HCT116 (cell line): Measurements from ENCODE around the gene PRM3. TPM values are rescaled to one million over a fixed set of nuclear protein-coding genes. Genes with fewer than 3 reads are reported as not detected.

ENCODE experiments used
- ATAC-seq: fragments of 200-7000 bp; cut with Tn5 transposase; 2 replicates; pipeline ENCODE4 v1.9.1; 2020; ENCODE audit warnings: mild to moderate bottlenecking, moderate library complexity
- BruUV-seq: library from RNA; stranded (reverse); fragments of 400-500 nt; replicated peaks from 2 replicates; lab custom pipeline; 2021; lab: Mats Ljungman, UMichigan
- CTCF ChIA-PET: fragments of 300-600 bp; sonication (Branson Sonifier 250); formaldehyde crosslinking; loops from one replicate; lab custom pipeline; 2021; ENCODE audit warnings: antibody characterized with exemption; lab: Charles Lee
- POLR2A ChIA-PET: fragments of 300-600, 350-600 bp; sonication (Branson Sonifier 250); formaldehyde crosslinking; loops from one replicate; lab custom pipeline; 2021; ENCODE audit warnings: antibody characterized with exemption; lab: Charles Lee
- RAD21 ChIA-PET, 2 experiments: fragments of 300-600 bp; sonication (Branson Sonifier 250); formaldehyde crosslinking; loops; one replicate each; lab custom pipeline; 2023; ENCODE audit warnings: low total read pairs in 2 of 2; ENCODE audit not compliant: uncharacterized antibody in 2 of 2, unreplicated experiment in 2 of 2, low non-redundant PET in 1 of 2; lab: Charles Lee
- DNase-seq: peaks from one replicate; pipeline ENCODE4 v3.0.0-alpha.2; 2010; ENCODE audit warnings: low read depth, low spot score
- H2AFZ ChIP-seq: fragments of 200-600 bp; shearing (Covaris generic), sonication (generic); 2 replicates; pipeline ENCODE4 v1.6.1; 2017; ENCODE audit warnings: low read depth, mixed run types, mixed read lengths, antibody characterized with exemption, low read length; ENCODE audit not compliant: poor library complexity, severe bottlenecking
- H3K27ac ChIP-seq: 2 replicates; pipeline ENCODE4 v1.5.1; 2012; ENCODE audit warnings: low read depth, low read length
- H3K27me3 ChIP-seq: fragments of 200-600 bp; sonication (generic); 2 replicates; pipeline ENCODE4 v1.6.1; 2016; ENCODE audit warnings: mixed run types, low read length, mixed read lengths; ENCODE audit not compliant: insufficient read depth
- H3K36me3 ChIP-seq, 2 experiments: fragments of 200-500 bp in 1 of 2; fragments of 200-600 bp in 1 of 2; sonication (Bioruptor generic) in 1 of 2; sonication (generic) in 1 of 2; 2 replicates each; pipeline versions ENCODE4 v1.5.1 to v1.6.1; 2014 to 2016; ENCODE audit warnings: low read length in 2 of 2, inconsistent platforms in 1 of 2, mixed read lengths in 1 of 2, mixed run types in 1 of 2; ENCODE audit not compliant: insufficient read depth in 2 of 2, control insufficient read depth in 1 of 2
- H3K4me1 ChIP-seq, 2 experiments: fragments of 200-600 bp in 1 of 2; sonication (generic) in 1 of 2; 2 replicates each; pipeline versions ENCODE4 v1.5.1 to v1.6.1; 2012 to 2017; ENCODE audit warnings: low read length in 2 of 2, inconsistent platforms in 1 of 2, mild to moderate bottlenecking in 1 of 2, mixed read lengths in 1 of 2, mixed run types in 1 of 2, moderate library complexity in 1 of 2; ENCODE audit not compliant: insufficient read depth in 2 of 2, control insufficient read depth in 1 of 2
- H3K4me2 ChIP-seq: fragments of 200-600 bp; sonication (generic); 2 replicates; pipeline ENCODE4 v1.6.1; 2017; ENCODE audit warnings: mixed run types, low read length, mixed read lengths
- H3K4me3 ChIP-seq, 2 experiments: fragments of 200-600 bp in 1 of 2; sonication (generic) in 1 of 2; replicated peaks in 1 of 2; 2 replicates each; pipeline ENCODE4 v1.5.1; 2011 to 2016; ENCODE audit warnings: low read length in 2 of 2, control low read depth in 1 of 2, low read depth in 1 of 2, mild to moderate bottlenecking in 1 of 2, mixed read lengths in 1 of 2, mixed run types in 1 of 2
- H3K79me2 ChIP-seq: fragments of 200-600 bp; sonication (generic); 2 replicates; pipeline ENCODE4 v1.6.1; 2017; ENCODE audit warnings: mild to moderate bottlenecking, mixed run types, low read length, moderate library complexity, mixed read lengths; ENCODE audit not compliant: insufficient read depth
- H3K9ac ChIP-seq: fragments of 200-600 bp; sonication (generic); 2 replicates; pipeline ENCODE4 v1.6.1; 2016; ENCODE audit warnings: low read length, mixed read lengths
- H3K9me2 ChIP-seq: fragments of 200-600 bp; sonication (generic), shearing (Covaris generic); 2 replicates; pipeline ENCODE4 v1.6.1; 2017; ENCODE audit warnings: mixed run types, mild to moderate bottlenecking, moderate library complexity; ENCODE audit not compliant: insufficient read depth
- H3K9me3 ChIP-seq, 2 experiments: fragments of 200-500 bp in 1 of 2; fragments of 200-600 bp in 1 of 2; sonication (Bioruptor generic) in 1 of 2; sonication (generic) in 1 of 2; 2 replicates each; pipeline ENCODE4 v1.6.1; 2014 to 2017; ENCODE audit warnings: low read length in 2 of 2, mixed read lengths in 2 of 2, inconsistent platforms in 1 of 2, low read depth in 1 of 2, mild to moderate bottlenecking in 1 of 2, mixed run types in 1 of 2, moderate library complexity in 1 of 2; ENCODE audit not compliant: control insufficient read depth in 1 of 2, insufficient read depth in 1 of 2
- H4K20me1 ChIP-seq: fragments of 200-600 bp; sonication (generic), shearing (Covaris generic); 2 replicates; pipeline ENCODE4 v1.6.1; 2017; ENCODE audit warnings: mixed run types, mild to moderate bottlenecking, moderate library complexity; ENCODE audit not compliant: insufficient read depth
- EZH2phosphoT487 ChIP-seq: fragments of 200-600 bp; IDR thresholded peaks from 2 replicates; pipeline ENCODE4 v1.6.1; 2018; ENCODE audit warnings: antibody characterized with exemption, borderline replicate concordance
- JUND ChIP-seq: IDR thresholded peaks from 2 replicates; pipeline ENCODE4 v1.6.1; 2012
- MAX ChIP-seq: IDR thresholded peaks from 2 replicates; pipeline ENCODE4 v1.6.1; 2012
- SIN3A ChIP-seq: IDR thresholded peaks from 2 replicates; pipeline ENCODE4 v1.6.1; 2012; ENCODE audit warnings: low read depth
- SRF ChIP-seq: IDR thresholded peaks from 2 replicates; pipeline ENCODE4 v1.6.1; 2012; ENCODE audit warnings: low read depth
- ZNF274 ChIP-seq: fragments of 200-500 bp; sonication (Bioruptor generic); IDR thresholded peaks from 2 replicates; pipeline ENCODE4 v1.6.1; 2014; ENCODE audit warnings: mild to moderate bottlenecking, low read depth, low read length, inconsistent platforms
- intact Hi-C: fragments of 100-400 bp; cut with micrococcal nuclease; formaldehyde crosslinking; loops from 2 replicates; pipeline ENCODE4 v1.10.0; 2022
- total RNA-seq: library from RNA; stranded (reverse); gene quantifications from one replicate; pipeline ENCODE4 v1.2.1, GENCODE V29; 2021; ENCODE audit not compliant: unreplicated experiment
- TF ChIP-seq, protein P1 (sequence below): IDR thresholded peaks from 2 replicates; pipeline ENCODE4 v1.6.1; 2012
- TF ChIP-seq, protein P2 (sequence below), 3 experiments: fragments of 200-600 bp in 1 of 3; sonication (generic) in 1 of 3; IDR thresholded peaks in 2 of 3; conservative IDR thresholded peaks in 1 of 3; 2 replicates each; pipeline ENCODE4 v1.5.1; 2012 to 2017; ENCODE audit warnings: low read depth in 2 of 3, low read length in 2 of 3, antibody characterized with exemption in 1 of 3, borderline replicate concordance in 1 of 3, control low read depth in 1 of 3, mild to moderate bottlenecking in 1 of 3, mixed read lengths in 1 of 3, mixed run types in 1 of 3, moderate library complexity in 1 of 3; ENCODE audit not compliant: insufficient read depth in 1 of 3

PRM3 gene
- total RNA-seq, 1 experiment from 2014 or later = not detected

DNA sequence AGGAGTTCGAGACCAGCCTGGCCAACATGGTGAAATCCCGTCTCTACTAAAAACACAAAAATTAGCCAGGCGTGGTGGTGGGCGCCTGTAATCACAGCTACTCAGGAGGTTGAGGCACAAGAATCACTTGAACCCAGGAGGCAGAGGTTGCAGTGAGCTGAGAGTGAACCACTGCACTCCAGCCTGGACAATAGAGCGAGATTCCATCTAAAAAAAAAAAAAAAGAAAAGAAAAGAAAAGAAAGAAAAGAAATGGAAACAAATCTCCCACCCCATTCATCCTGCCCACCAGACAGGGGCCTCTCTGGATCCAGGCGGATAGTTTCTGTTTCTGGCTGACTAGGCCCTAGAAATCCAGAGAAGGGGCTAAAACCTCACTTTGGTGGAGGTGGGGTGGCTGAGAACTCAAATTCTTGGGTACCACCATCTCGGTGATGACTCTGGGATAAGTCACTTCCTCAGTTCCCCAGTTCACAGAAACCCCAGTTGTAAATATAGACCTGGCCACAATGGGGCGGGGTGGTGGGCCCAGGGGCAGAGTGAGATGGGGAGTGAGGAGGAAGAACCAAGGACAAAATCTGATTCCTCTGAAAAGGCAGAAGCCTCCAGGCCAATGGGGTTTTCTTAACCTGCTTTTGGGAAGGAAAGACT is 39.6 kb downstream of the PRM3 start:
- H3K36me3 ChIP-seq = no peaks in the 10 kb centered on the region
- BruUV-seq = no TSS peak
- ChIA-PET RAD21 (no interaction called here), CTCF (no interaction called here)
- no peak overlapping the region for H3K9ac ChIP-seq
- no peaks in the 10 kb centered on the region for H3K9me2 ChIP-seq
- H3K9me3 ChIP-seq = no peaks in the 10 kb centered on the region
- H3K79me2 ChIP-seq = no peaks in the 10 kb centered on the region
- no peak for ATAC-seq
- H3K4me3 ChIP-seq = no peak overlapping the region
- intact Hi-C loops = no loop called here
- no peak overlapping the region for H3K27ac ChIP-seq
- no peak for TF ChIP-seq JUND
- no peak for TF ChIP-seq ZNF274
- TF ChIP-seq, protein P1, sequence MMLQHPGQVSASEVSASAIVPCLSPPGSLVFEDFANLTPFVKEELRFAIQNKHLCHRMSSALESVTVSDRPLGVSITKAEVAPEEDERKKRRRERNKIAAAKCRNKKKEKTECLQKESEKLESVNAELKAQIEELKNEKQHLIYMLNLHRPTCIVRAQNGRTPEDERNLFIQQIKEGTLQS = no peak
- TF ChIP-seq MAX = no peak
- TF ChIP-seq SRF = no peak
- TF ChIP-seq EZH2phosphoT487 = no peak
- no peak for TF ChIP-seq SIN3A
- TF ChIP-seq, protein P2, sequence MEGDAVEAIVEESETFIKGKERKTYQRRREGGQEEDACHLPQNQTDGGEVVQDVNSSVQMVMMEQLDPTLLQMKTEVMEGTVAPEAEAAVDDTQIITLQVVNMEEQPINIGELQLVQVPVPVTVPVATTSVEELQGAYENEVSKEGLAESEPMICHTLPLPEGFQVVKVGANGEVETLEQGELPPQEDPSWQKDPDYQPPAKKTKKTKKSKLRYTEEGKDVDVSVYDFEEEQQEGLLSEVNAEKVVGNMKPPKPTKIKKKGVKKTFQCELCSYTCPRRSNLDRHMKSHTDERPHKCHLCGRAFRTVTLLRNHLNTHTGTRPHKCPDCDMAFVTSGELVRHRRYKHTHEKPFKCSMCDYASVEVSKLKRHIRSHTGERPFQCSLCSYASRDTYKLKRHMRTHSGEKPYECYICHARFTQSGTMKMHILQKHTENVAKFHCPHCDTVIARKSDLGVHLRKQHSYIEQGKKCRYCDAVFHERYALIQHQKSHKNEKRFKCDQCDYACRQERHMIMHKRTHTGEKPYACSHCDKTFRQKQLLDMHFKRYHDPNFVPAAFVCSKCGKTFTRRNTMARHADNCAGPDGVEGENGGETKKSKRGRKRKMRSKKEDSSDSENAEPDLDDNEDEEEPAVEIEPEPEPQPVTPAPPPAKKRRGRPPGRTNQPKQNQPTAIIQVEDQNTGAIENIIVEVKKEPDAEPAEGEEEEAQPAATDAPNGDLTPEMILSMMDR (IDR thresholded peaks at IDR 0.05 in 2 of 3, conservative IDR thresholded peaks at IDR 0.05 in 1 of 3; ENCODE audit: borderline replicate concordance in 1 of 3, insufficient read depth in 1 of 3, low read depth in 2 of 3, low read length in 2 of 3) = no peak
- TF ChIP-seq, all 23 proteins: peak for 0
- Histone ChIP-seq H3K27me3 (no peaks in the 10 kb centered on the region), H2AFZ (no peak overlapping the region), H4K20me1 (no peaks in the 10 kb centered on the region), H3K4me2 (no peak overlapping the region), H3K4me1 (peaks cover 4 to 10% of the 10 kb centered on the region in 2 experiments; a peak in 2 of 4 replicates)
- POLR2A ChIA-PET = no interaction called here
- no peak for DNase-seq
